Stimulated activated CD4-positive, alpha-beta T cell treated with anti-CD3 and anti-CD28 coated beads, Interleukin-1b, Interleukin-23, amount 100 ng/mL, for 4 hours (primary cell): ENCODE measurements around the gene CAPN9.

ENCODE experiments used
- DNase-seq, 2 donors: peaks; one replicate each; pipeline ENCODE4 v3.0.0-alpha.2; 2020; ENCODE audit warnings: low read depth in 2 of 2

Gene CAPN9

DNA sequence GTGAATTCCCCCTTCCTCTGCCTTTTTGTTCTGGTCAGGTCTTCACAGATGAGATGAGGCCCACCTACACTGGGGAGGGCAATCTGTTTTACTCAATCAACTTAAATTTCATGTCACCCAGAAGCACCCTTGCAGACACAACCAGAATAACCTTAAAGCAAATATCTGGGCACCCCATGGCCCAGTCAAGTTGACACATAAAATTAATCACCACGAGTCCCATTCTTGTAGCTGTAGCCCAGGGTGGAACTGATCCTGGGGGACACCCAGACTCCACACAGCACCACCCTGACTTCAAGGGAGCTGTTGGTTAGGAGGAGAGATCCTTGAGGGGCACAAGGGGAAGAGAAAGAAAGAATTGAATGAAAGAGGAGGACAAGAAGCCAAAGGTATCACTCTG is 23.1 kb downstream of the CAPN9 start:
- DNase-seq, result no peak

DNA sequence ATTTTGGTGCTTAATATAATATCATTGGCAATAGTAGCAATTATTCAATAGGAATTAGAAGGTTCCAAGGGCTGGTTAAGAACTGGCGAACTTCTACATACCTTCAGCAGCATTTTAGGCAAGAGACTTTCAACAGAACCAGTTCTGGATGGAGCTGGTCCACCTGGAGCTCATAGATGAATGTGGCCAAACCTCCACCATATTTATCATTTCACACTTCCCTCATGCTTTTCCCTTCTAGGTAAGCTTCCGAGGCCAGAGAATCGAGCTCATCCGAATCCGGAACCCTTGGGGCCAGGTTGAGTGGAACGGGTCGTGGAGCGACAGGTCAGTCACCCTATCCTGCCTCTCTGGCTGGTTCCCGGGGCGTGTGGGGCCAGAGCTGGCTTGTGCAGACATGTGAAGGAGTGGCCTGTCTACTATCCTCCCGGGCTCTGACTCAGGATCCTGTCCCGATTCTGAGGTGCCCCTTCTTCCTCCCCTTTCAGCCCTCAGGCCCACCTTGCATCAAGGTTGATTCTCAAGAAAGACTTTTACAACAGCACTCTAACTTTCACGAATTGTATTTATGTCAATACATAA is 24.7 kb downstream of the CAPN9 start:
- DNase-seq, result no peak

DNA sequence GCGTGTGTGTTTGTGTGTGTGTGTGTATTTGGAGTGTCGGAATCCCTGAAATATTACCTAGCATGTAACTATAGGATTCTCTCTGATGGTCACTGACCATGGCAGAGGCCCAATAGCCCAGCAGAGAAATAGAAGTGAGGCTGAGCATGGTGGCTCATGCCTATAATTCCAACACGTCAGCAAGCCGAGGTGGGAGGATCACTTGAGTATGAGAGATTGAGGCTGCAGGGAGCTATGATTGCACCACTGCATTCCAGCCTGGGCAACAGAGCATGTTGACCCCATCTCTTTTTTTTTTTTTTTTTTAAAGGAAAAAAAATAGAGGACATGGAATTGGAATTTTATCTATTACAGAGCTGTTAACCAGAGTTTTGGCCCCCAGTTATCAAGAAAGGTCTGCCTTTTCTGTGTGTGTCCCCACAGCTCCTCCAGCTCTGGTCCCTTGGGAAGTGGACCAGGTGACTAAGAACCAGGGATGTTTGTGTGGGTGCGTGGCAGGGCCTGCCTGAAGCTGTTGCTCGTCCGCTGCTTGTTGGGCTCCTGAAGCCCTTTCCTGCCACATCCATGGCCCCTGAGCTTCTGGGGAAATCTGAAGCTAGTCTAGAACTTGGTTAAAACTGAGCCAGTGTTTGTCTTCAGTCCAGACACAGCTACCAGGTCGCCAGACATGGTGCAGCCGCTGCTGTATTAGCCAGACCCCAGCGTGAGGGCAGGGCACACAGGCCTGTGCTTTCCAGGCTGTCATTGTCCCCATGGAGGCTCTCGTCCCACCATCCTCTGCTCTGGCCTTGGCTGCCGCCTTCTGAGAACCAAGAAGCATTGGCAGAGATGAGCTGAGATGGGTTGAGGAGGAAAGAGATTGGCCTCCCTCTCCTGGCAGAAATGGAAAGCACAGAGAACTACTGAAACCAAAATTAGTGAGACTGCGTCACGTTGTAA is 25.5 kb downstream of the CAPN9 start:
- DNase-seq, result no peak

DNA sequence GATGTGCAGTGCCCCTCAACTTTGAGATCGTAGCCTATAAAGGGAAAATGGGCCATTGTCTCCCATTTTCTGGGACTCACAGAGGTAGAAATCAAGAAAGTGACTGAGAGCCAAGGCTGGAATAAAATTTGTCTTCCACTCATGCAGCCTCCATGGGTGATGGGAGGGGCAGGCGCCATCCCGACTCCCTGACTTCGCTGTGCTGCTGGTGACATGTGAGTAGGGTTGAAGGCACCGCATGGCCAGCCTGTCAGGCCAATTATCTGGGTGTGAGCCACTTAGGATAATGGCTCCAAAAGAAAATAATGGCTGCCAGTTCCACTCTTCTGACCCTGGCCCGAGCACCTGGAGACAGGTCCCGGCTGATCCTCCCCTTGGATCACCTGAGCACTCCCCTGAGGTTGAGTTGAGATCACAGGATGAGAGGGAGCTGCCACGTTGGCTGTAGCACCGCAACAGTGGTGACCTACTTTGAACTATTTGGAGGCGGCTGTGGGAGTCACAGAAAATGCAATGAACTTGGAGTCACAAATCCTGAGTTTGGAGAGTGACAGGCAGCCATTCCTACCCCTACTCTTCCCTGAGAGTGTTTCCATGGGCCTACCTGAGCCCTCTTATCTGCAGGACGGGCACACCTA is 26.3 kb downstream of the CAPN9 start:
- no peak for DNase-seq

DNA sequence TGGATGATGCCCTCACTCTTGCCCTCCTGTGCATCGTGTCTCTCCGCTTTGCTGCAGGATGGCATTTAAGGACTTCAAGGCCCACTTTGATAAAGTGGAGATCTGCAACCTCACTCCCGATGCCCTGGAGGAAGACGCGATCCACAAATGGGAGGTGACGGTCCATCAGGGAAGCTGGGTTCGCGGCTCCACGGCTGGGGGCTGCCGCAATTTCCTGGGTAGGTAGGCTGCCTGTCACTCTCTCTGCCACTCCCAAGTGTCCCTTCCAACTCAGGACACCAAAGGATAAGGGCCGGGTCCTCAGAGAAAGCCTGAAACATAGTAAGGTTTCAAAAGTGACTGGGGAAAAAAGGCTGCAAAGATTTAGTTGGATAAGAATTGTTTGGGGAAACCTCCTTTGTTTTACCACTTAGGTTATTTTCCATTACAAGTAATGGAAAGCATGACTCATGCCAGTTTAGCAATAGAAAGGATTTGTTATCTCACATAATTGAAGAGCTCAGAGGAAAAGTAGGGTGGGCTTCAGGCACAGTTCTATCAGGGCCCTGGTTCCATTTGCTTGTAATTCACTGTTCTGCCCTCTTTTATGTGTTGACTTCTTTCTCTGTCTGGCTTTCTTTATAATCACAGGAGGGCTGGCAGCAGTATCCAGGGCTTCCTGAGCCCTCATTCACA is 31.9 kb downstream of the CAPN9 start:
- no peak for DNase-seq

DNA sequence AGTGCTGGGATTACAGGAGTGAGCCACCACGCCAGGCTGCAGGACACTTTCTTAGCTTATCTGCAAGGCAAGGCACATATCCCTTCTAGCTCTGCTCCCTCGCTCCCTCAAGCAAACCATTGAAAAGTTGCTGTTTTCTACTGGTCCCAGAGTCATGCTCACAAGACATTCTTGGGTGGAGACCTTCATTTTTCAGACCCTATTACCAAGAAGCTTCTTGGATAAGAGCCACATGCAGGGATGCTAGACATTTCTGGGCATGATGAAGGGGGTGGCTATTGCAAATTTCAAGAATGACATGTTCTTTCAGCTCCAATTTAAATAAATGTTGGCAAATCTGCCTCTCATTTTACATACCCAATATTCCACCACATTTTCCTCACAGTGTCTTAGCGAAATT is 33.9 kb downstream of the CAPN9 start:
- DNase-seq, result no peak

DNA sequence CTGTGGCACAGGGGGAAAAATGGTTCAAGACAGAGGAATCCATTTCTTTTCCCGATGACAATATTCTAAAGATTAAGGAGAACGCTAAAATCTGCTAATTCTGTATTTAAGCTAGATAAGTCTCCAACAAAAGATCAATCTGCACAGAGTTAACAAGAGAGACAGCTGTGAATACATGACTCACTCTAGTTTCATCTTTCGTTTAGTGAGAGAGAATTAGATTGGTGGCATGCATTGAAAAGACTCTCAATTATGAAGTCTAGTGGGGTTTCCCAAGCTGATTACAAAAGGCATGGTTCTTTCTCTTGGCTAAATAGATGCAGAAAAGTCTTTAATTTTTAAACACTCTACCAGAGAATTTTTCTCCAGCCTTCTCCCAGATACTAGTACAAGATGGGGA is 34.4 kb downstream of the CAPN9 start:
- no peak for DNase-seq

DNA sequence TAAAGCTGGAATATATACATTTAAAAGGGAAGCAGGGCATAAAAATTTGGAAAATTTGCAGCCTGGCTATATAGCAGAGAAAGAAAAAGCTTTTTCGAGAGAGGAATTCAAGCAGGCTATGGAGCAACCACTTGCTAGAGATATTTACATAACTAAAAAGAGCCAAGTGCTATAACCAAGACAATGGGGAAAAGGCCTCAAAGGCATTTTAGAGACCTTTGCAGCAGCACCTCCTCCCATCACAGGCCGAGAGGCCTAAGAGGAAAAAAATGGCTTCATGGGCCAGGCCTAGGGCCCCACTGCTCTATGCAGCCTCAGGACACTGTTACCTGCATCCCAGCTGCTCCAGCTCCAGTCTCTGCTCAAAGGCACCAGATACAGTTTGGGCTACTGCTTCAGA is 37.0 kb downstream of the CAPN9 start:
- DNase-seq, result no peak

DNA sequence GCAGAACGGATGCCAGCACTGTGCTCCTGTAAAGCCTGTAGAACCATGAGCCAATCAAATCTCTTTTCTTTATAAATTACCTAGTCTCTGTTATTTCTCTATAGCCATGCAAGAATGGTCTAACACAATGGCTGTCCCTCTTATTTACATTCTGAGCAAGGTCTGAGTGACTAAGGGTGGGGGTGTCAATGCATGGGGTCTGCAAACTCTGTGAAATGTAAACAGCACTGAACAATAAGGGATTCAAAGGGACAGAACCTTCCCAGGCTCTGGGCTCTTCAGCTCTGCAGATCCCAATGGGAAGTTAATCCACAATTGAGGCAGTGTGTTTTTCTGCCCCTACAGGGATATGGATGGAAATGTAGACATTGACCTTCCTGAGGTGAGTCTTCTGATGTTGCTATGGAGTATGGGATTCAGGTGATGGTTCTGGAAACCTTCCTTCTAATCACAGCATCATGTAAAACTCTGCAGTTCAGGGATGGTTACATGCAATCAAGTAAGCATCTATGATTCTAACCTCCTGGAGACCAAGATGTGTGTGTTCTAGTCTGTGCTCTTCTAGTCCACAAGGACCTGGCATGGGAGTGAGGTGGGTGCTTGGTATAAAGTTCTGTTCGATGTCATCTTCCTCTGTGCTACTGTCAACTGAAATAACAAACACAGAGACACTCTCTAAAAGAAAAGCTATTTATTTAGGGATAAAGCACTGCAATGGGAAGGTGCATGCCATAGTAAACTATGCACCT is 38.6 kb downstream of the CAPN9 start:
- DNase-seq, result no peak

DNA sequence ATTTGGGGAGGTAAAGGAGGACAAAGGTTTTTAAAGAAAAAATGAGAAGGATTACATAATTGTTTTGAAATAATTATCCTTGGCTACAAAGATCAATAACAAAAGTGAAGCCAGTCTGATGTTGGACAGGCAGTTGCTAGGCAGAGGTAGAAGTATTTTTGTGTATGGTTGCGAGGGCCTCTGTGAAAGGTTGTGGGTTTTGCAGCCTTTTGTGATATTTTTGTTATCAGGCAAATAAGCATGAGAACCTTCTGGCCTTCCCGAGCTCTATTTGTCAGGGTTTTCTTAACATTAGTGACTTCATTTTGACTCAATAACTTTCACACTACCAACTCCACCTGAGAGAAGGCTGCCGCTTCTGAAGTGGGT is 39.2 kb downstream of the CAPN9 start:
- DNase-seq, result no peak

DNA sequence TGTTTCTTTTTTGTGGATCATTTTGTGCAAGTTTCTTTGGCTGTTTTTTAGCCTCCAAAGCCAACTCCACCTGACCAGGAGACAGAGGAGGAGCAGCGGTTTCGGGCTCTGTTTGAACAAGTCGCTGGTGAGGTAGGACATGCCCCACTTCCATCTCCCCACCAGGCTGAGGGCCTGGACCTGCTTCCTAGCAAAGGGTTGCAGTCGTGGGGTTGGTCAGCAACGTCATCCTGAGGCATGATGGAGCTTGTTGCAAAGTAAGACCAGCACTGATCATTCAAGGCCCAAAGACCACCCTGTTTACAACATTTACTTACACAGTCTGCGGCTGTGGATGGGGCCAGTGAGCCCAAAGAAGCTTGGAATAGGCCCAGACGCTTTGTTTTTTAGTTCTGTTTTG is 40.3 kb downstream of the CAPN9 start:
- DNase-seq, result no peak

DNA sequence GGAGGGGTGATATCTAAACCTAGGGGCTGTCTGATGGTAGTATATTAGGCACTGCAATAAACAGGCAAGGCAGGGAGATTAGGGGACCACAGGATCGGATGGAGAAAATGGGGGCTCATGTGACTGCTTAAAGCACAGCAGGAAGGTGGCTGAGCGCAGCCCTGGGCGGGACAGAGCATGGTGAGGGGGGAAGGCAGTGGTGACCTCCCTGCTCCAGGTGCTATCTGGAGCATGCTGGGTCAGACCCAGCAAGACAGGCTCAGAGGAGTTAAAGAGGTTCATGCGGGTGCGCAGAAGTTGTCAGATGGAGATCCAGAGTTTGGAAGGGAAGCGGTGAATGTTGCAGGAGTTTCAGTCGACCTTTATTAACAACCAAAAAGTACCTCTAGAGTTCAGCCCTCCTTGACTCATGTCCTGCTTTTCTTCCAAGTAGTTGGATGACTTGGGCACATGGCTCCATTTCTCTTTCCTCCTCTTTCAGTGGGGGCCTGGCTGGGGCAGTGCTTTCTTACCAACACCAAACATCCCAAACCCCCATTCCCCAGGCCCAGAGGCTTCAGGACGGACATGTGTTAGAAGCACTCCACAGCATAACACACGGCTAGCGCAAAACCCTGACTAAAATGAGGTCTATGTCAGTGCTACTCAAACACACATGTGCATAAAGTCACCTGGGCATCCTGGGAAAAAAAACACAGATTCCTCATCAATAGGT is 41.5 kb downstream of the CAPN9 start:
- no peak for DNase-seq

DNA sequence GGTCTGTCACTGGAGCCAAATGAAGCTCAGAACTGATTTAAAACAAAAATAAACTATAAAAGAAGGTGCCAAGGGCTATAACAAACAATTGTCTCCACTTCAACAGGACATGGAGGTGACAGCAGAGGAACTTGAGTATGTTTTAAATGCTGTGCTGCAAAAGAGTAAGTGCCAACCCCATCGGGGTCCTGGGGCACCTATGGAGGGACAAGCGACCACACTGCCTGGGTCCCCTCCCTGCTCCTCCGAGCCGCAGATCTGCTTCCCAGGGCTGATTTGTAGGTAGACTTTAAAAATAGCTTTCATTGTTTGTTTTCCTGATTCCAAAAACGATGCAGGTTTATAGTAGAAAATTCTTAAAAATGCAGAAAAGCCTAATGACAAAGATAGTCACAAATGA is 42.8 kb downstream of the CAPN9 start:
- DNase-seq, result no peak

DNA sequence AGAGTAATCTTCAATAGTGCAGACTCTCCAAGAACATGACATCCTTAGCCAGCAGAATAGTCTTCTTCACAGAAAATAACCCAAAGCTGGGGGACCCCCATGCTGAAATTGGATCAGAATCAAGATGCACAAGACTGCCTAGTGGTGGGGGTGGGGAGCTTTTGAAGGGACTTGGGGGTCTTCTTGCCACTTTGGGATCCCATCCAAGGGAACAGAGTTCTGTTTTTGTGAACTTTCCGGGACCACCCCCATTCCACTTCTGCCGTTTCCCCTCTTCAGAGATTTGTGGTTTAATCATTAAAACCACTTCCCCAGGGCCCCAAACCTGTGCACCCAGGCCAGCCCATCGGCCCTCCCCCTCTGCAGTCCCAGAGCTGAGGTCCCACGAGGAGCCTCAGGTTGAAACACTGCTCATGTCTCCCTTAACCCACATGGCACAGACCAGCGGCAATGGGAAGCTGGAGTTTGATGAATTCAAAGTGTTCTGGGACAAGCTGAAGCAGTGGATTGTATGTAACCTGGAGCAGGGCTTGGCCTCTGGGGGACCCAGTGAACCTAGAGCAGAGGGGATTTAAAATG is 44.9 kb downstream of the CAPN9 start:
- no peak for DNase-seq

DNA sequence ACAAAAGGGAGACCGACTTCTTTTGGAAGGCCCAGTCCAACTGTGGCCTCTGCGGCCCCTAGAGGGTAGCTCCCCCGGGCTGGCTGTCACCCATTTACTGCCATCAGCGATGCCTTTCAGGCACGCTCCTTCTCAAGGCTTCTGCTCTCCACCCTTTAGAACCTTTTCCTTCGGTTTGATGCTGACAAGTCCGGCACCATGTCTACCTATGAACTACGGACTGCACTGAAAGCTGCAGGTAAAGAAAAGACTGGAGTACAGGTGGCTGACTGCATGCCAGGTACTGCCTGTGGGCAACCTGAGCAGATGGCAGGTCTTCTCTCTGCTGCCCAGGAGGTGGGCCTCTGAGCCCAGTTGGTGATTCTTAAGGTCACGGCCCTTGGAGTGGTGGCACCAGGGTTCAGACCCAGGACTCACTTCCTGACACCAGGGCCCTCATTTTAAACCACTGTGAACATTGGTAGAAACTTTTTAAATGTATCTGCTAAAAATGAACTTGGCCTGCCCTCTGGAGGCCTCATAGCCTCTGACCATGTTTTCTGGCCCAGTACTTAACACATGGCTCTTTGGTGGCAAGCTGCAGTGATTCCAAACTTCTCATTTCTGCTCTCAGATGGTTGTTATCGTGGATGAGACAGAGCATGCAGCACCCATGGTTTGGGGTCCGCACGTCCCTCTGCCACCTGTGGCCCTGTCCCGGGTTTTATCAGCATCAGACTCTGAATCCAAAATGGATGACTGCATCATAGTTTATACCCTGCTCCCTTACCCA is 45.7 kb downstream of the CAPN9 start:
- DNase-seq, result no peak

DNA sequence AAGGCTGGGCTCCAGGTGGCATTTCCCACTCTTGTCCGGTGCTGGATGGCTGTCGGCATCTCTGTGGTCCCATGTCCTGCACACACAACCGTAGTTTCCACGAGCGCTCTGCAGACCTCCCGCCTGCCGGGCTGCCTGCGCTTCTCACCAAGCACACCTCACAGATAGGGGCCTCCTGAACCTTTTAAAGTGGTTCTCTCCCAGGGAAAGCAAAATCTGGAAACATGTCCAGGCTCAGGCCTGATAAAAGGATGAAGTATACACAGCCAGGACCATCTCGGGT is 46.2 kb downstream of the CAPN9 start:
- DNase-seq, result no peak

DNA sequence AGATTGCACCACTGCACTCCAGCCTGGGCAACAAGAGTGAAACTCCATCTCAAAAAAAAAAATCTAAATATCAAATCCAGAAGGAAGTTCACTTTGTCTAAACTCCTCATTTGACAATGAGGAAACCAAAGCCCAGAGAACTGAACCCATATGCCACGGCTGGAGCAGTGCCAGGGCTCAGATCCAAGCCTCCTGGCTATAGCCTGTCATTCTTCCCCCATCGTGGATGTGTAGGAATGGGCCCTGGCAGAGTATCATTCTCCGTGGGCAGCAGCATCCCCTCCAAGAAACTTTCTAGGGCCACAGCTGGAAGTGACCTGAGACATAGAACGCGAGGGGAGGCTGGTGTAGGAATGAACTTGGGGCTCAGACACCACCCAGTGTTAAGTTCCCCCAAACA is 47.2 kb downstream of the CAPN9 start:
- no peak for DNase-seq

DNA sequence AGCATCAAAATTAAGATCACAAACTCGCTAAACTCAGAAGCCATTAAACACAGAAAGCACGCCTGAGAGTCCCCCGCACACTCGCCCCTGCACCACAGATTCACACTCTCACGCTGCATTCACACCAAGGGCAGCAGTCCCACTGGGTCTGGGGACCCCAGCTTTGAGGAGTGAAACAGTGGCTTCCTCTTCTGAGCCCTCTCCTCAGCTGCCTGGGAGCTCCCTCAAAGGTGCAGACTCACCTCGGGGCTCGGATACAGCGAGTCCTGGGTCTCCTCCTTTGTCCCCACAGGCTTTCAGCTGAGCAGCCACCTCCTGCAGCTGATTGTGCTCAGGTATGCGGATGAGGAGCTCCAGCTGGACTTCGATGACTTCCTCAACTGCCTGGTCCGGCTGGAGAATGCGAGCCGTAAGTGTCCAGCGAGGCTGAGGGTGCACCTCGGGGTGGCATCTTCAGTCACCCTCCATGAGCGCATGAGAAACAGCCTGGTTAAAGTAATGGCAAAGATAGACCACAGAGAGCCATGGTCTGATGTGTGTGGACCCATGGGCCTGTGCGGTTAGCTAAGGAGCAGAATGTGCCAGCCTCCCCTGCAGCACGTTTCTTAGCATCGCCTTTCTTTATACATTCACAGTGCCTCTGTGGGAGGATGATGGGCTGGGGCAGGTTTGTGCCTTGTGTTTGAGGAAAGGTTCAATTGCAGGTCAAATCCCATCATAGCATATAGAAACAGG is 47.9 kb downstream of the CAPN9 start:
- DNase-seq, result no peak

DNA sequence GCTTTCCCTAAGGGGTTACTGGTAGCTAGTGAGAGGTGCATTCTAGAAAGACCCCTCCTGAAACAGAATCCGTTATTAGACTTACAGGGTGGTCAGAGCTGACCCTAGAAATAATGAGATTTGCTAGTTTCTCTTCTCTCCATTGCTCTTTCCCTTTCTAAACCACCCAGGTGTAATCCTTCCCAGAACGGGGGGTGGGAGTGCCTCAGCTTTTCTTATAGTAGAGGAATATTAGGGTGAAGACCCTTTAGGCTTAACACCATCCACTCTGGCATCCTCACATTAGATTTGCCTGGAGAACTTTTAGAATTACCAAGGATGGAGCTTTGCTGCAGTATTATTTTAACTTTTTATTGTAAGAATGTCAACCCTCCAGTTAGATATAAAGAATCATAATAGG is 49.4 kb downstream of the CAPN9 start:
- DNase-seq, result no peak
